Activated gamma-delta T cell (primary cell): Measurements from ENCODE around the gene TBC1D22A.
"Not testable (repeated sequence)": the region's sequence is repeated elsewhere in the genome, so short reads cannot be mapped to it uniquely, and the experiment has no call there.

Source experiments
- DNase-seq: peaks from one replicate; lab custom pipeline; 2025; lab: John Stamatoyannopoulos, UW

Gene TBC1D22A

DNA sequence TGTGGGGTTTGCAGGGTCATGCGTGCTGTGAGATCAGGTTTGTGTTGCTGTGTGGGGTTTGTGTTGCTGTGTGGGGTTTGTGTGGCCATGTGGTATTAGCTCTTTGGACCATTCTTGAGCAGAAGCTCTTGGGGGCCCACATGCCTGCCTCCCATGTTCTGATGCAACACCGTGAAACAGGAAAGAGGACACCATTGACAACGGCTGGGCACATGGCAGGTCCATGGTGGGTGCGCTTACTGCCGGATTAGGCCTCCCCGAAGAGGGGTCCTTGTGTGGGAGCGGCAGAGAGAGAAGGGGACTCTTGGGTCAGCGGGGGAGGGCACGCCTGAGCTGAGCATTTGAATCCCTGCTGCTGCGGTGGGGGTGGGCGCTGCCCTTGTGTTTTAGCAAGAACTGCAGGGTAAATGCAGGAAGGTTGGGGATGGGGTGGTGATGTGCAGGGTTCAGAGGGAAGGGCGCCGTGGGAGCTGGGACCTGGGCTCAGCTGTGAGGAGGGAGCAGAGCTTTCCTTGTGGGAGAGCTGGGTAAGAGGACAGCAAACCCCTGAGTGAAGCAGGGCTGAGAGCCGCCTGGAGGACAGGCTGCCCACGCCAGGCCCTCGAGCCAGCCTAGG is 361.5 kb downstream of the TBC1D22A start:
- DNase-seq, result no peak

DNA sequence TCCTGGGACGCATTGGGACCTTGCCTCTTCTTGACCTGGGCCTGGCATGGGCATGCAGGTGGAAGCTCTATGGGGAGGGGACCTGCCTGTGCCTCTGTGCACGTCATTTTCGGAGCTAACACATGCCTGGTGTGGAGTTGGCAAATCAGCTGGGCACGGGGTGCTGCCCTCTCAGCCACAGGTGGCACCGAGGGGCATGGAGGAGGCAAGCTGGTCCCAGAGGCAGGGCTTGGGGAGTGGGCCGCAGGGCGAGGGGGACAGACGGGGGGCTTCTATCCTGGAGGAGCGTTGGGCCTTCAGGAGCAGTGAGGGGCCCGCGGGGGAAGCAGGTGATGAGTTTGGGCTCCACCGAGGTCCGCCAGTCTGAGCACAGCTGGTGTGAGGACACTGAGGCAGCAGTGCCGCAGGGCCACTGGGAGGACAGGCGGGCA is 362.0 kb downstream of the TBC1D22A start:
- no peak for DNase-seq

DNA sequence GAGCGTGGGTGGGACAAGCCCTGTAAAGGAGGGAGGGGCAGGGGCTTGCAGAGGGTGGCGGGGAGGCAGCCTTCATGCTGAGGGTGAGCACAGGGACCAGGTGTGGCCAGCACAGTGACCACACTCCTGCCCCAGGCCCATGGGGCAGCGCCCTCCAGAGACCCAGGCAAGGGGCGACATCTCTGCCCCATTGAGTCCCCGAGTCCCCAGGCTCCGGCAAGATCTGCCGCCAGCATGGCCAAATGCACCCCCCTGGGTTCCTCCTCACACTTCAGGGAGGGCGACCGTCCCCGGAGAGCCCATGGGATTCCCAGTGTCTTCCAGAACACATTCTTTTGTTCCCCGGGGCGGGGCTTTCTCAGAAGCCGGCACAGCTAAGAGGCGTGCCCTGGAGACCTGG is 362.5 kb downstream of the TBC1D22A start:
- DNase-seq, result no peak

DNA sequence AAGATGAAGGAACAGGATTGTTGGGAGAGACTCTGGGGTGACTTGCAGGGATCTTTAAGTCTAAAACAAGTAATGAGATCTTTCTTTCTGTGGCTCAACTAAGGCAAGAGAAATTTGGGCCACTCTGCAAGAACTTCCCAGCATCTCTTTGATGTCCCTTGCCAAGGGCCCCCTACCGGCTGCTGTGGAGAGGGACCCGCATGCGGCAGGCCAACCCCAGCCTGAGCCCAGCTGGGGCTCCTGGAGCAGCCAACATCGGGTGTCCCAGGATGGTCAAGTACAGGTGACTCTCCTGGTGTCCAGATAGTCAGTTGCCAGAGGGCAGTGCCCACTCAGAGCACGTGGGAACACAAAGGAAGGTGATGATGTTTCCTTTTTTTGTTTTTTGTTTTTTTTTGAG is 363.2 kb downstream of the TBC1D22A start:
- DNase-seq, result no peak

DNA sequence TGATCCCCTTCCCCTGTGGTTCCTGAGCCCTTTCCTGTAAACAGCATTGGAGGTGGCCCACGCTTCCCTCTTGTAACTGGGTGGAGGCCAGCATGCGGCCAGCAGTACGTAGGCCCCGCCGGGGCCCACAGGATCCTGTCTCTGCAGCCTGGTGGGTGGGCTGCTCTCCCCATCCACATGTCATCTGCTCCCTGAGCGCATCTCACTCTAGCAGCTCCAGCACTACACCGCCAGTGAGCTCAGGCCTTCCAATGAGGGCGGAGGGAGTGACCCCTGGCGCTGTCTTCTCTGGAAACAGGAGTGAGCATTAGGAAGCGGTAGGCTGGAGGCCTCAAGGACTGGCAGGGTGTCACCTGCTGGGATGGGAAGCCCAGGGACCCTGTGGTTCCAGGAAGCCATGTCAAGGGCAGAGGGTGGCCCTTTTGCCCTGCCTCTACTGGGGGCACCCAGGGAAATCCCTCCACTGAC is 363.9 kb downstream of the TBC1D22A start:
- no peak for DNase-seq

DNA sequence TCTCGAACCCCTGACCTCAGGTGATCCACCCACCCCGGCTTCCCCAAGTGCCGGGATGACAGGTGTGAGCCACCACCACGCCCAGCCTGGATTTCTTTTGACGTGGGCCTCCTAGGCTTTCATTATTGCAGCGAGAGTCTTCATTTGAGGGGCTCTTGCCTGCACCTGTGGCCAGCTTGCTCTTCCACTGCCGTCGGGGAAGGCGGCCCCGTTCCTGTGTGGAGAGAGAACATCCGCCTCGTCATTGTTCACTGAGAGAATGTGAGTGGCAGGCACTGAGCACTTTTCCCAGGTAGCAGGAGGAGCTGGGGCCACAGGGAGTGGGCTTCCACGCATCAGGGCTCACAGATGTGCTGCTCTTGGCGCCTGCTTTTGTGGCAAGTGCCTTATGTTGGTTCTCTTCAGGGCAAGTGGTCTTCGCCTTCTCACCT is 365.0 kb downstream of the TBC1D22A start:
- no peak for DNase-seq

DNA sequence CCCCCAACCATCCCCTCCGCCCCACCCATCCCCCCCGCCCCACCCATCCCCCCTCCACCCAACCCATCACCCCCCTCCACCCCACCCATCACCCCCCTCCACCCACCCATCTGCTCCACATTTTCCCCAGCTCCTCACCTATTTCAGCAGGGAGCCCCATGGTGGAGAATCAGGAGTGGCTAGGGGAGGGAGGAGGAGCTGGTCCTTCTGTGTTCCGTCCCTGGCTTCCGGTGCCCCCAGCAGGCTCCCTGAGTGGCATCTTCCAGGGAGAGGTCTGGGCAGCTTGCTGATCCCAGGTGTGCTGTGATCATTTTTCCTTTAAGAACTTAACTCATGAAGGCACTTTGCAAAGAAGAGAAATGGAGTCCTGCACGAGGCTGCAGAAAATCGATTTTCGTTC is 365.8 kb downstream of the TBC1D22A start:
- no peak for DNase-seq

DNA sequence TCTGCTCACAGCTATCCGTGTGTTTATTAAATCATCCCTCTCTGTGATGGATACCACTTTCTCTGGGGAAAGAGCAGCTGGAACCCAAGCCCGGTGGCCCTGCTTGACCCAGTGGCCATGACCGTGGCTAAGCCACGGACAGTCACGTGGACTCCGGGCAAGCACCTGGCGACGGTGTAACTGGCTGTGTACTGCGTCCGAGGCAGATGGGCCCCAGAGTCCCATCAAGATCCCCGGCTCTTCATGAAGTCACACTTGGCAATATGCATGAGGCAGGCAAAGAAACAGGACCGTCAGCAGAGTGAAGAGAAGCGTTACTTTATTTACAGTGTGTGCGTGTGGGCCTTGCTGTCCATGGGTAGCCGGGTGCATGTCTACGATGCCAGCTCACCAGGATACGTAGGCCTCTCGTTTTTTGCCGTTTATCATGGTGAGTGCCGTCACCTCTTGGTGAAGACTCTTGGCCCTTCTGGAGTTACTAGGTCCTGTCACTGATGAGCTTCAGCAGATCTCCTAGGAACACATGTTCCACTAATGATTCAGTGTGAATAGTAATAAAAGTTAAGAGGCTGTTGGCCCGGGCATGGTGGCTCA is 366.3 kb downstream of the TBC1D22A start:
- DNase-seq, result no peak

DNA sequence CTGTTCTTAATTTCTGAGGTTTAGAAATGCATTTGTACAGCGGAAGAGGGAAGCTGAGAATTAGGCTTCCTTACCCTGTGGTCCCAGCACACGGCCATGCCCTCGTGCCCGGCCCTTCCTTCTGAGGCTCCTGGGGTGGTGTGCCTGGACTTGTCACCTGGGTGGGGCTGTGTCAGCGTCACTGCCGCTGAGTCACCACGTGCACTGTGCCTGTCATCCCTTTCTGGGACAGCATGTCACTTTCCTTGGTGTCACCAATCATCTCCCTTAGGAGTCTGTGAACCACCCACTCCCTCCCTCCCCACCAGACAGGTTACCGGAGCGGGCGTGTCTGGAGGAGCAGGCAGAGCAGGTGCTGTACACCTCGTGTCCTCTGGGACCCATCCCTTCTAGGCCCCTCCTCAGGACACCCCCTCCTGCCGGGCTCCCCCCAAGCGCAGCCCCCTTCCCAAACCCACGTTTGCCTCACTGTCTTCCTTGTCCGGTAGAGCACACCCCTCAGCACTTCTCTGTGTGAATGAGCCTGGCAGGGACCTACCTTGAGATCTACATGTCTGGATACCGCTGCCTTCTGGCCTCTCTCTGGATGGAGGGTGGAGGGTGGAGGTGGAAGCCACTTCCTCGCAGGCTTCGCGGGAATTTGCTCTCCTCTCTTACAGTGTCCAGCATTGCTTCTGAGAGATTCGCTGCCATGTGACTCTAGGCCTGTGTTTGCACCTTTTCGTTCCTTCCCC is 367.6 kb downstream of the TBC1D22A start:
- DNase-seq, result no peak

DNA sequence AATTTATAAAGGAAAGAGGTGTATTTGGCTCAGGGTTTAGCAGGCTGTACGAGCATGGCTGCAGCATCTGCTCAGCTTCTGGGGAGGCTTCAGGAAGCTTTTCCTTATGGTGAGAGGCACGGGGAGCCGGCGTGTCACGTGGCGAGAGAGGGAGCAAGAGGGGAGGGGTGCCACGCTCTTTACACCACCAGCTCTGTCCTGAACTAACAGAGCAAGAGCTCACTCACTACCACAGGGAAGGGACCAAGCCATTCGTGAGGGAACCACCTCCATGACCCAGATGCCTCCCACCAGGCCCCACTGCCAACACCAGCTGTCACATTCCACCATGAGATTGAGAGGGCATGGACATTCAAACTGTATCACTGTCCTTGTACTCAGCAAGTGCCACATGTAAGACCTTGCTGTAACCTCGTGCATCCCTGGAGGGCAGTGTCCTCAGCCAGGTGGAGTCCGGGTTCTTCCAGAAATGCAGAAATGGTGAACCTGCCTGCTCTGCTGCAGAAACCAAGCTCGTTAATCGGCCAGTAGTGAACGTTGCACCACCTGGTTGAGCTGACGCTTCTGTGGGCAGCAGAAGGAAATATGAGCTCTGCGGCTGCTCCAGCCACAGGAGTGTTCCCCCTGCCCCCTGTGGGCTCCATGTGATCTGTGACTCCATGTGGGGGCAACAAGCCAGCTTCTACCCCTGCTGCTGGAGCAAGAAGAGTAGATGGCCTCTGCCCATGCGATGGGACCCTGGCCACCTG is 368.6 kb downstream of the TBC1D22A start:
- DNase-seq, result no peak

DNA sequence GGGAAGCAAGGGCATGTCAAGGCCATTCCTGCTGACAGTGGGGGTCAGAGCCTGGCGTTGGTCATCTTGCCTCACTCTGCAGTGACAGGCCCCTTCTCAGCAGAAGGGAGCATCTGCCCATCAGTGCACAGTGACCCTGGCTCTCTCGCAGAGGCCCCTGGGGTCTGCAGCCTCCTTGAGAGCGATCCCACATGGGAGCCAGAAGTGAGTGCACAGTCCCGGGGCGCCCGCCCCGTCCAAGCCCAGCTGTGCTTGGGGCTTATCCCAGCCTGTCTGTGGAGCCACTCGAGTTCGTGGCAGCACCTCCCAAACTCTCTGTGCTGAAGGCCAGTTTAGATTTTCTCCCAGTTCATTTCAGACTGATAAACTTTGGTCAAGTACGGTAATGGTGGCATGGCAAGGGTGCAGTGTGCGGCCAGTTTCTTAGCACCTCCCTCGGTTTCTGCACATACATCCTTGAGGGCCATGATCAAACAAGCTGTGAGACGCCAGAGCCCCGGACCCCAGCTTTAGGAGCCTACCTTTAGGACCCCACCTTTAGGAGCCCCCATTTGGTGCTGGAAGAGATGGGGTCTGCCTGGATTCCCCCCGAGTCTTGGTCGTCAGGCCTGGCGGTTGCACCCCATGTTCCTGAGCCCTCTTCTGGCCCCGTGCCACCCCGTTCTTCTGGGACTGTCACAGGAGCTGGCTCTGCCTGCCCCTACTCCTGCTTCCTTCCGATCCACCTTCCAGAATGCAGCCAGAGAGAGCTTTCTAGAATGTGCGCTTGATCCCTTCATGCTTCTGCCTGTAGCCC is 369.4 kb downstream of the TBC1D22A start:
- DNase-seq, result no peak

DNA sequence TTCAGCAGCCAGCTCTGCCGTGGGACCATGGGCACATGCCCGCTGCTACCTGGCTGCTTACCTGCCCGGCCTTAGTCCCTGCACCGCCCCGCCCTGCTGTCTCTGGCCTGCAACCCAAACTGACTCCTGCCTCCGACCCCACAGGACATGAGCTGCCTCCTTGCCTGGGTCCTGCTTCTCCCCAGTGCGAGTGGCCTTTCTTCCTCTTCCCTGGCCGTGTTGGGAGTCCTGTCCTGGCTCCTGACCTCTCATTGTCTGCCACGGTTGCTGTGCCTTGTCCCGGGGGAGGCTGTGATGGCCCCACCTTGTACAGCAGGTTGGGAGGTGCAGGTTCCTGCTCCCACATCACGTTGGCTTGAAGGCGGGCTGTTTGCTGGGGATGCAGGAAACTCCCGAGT is 370.0 kb downstream of the TBC1D22A start:
- no peak for DNase-seq

DNA sequence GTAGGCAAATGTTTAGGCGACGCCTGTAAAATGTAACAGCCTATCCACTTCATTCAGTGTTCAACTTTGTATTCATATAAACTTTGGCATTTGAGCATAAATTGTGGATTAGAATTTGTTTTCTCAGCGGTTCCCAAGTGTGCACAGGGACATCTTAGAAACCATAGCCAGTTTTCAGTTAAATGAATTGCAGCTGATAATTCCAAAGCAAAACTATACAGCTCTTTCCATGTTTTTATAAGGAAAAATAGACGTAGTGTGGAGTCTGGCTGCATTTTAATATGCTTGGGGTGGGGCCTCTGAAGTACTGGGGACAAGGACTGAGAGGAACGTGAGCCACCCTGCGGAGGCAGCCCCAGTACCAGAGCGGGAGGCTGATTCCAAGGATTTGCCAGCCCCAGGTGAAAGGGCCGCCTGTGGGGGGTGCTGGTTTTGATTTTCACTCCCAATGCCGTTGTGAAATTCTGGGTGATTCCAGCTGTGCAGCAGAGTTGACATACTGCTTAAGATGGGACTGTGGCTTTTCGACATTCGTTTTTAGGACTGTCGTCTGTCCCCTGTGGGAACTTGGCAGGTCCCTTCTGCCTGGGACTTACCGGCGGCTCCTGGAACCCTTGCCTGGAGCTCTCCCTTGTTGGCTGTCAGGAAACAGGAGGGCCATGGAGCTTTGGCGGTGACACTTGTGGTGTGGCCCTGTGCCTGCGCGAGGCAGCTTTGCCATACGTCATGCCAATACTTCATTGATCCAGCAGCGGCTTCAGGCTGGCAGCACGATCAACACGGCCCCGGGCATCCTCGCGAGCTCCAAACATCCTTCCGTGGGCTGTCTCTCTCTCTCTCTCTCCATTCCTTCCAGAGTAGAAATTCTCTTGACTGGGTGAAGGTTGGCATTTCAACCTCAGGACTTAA is 370.9 kb downstream of the TBC1D22A start:
- DNase-seq, result no peak

DNA sequence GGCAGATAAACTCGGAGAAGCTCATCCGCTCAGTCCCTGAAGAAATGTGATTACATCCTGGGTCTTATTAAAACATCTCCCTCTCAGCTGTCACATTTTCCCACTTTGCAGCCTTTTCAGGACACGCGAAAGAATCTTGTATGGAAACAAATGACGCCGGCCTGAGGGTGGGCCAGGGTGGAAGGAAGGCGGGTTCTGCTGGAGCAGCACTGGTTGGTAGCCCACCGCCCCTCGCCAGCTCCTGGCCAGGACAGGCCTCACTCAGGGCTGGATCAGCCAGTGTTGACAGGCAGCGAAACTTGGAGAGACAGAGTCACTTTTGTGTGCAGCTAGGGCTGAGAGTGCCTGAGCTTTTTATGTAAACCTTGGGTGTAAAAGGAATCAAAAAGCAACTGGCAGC is 371.8 kb downstream of the TBC1D22A start:
- no peak for DNase-seq

DNA sequence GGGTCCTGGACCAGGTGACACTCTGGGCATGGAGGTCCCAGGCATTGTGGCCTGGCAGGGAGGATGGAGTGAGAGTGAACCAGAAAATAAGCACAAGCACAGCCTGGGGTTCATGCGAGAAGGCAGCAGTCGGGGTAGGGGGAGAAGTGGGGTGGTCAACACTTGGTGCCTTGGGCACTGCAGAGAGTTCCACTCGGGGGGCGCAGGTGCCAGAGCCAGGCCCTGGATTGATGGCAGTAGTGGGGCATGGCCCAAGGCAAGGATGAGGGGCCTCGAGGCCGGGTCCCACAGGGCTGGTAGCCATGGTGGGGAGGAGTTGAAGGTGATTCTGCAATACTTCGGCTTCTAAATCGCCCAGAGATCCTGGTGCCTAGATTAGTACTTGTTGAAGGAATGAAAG is 372.9 kb downstream of the TBC1D22A start:
- DNase-seq, result no peak

DNA sequence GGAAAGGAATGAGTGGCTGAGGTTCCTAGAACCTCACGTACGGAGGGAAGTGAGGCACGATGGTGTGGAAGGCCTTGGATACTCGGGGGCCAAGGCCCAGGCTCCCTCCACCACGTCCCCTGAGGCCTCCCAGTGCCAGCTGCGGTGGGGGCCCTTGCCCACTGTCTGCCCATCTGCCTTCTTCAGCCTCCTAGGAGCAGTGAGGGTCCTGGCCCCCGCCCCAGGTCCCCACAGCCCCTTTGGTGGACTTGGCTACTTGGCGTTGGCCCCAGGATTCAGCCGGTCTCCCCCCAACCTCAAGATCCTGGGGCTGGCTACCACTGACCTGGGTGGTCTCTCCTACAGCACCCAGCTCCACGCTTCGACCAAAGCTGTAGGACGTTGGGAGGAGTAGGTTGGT is 373.6 kb downstream of the TBC1D22A start:
- DNase-seq, result no peak

DNA sequence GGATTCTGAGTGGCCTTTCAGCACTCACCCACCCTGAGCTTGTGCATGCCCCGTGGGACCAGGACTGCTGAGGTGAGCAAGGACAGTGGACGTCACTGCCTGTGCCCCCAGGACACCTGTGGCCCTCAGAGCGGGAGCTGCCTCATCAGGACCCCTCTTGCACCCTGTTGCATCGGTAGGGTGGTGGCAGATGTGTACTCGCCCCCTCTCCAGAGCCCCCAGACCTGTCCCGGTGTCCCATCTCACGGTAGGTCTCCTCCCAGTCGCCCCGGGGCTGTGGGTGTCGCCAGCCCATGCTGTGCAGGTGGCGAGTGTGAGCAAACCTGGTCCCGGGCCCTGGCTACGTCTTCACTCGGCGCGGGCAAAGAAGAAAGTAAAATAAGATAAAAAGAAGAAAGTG is 374.2 kb downstream of the TBC1D22A start:
- no peak for DNase-seq

DNA sequence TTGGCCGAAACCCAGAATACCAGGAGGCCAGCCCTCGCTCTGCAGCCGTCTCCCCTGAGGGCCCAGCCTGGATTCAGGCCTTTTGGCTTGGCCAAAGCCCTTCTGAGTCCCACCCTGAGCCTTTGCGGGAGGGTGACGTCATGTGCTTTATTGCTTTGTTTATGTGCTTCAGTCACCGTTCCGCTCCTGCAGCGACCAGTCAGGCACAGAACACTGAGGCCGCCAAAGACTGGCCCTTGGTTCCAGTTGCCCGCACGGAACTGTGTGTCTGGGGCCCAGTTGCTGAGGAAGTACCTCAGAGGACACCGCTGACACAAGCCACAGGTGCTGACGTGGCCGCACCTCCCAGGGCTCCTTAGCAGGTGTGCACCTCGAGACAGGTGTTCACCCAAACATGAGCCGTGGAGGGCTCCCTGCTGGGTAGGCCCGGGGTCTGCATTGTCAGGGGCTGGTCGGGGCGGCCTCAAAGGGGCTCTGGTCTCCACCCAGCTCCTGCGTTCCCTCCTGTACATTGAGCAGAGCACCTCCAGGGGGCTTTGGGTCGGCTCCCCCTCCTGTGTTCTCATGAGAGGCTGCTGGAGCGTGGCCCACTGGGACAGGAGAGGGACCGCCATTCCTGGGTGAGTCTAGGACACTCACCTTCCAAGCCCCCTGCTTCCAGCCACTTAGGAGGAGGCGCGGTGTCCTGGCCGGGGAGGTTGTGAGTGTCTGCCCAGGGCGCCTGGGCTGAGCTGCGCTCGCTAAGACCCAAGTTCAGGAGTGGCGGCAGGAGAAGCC is 376.8 kb downstream of the TBC1D22A start:
- DNase-seq, result no peak

DNA sequence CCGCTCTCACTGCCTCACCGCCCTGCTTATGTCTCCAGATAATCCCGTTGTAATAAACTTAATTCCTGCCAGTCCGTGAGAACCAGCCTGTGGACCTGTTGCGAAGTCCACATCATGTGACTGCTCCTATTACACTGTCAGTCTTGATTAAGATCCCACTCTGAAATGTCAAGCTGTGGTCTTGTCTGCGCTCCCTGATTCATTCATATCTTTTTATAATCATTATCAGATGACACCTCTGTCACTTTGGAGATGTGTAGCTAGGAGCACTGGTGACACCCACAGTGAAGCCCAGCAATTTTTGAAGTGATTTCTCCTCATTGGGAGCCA is 377.3 kb downstream of the TBC1D22A start:
- no peak for DNase-seq

DNA sequence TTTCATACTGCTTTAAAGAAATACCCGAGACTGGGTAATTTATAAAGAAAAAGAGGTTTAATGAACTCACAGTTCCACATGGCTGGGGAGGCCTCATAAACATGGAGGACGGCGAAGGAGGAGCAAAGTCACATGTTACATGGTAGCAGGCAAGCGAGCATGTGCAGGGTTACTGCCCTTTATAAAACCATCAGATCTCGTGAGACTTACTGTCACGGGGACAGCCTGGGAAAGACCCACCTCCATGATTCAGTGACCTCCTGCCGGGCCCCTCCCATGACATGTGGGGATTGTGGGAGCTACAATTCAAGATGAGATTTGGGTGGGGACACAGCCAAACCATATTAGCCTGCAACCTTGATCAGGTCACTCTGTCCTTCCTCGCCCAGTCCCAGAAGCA is 378.5 kb downstream of the TBC1D22A start:
- not testable (repeated sequence) for DNase-seq
